Cerebellar nuclear complex (tissue), 1 donor: Measurements from ENCODE around the gene PPP2R5C.

Experiments
- DNase-seq, 2 experiments: peaks; one replicate each; lab custom pipeline; 2025; lab: John Stamatoyannopoulos, UW

Gene PPP2R5C

GRCh38 chr14:101755591-101756324 lies 5.8 kb upstream of the PPP2R5C start:
- DNase-seq: no peak

GRCh38 chr14:101757064-101757838 lies 4.3 kb upstream of the PPP2R5C start:
- DNase-seq: no peak

- no peak for DNase-seq
Observed at GRCh38 chr14:101757839-101758211, 3.7 kb upstream of the PPP2R5C start.

- DNase-seq: no peak
Observed at GRCh38 chr14:101758913-101759593, 2.5 kb upstream of the PPP2R5C start.

- peak; percentile 87 to 91 for DNase-seq
Observed at GRCh38 chr14:101760138-101761011, 1.1 kb upstream of the PPP2R5C start.

- no peak for DNase-seq
Observed at GRCh38 chr14:101761881-101762529, 496 bp downstream of the PPP2R5C start.

- no peak for DNase-seq
Observed at GRCh38 chr14:101762530-101763101, 1.1 kb downstream of the PPP2R5C start.

GRCh38 chr14:101763941-101764709 lies 2.6 kb downstream of the PPP2R5C start:
- no peak for DNase-seq

GRCh38 chr14:101767618-101768362 lies 6.3 kb downstream of the PPP2R5C start:
- no peak for DNase-seq

- DNase-seq: no peak
Observed at GRCh38 chr14:101770183-101770582, 8.7 kb downstream of the PPP2R5C start.

- DNase-seq: no peak
Observed at GRCh38 chr14:101772770-101773169, 11.3 kb downstream of the PPP2R5C start.

GRCh38 chr14:101773378-101773777 lies 11.9 kb downstream of the PPP2R5C start:
- DNase-seq: no peak

GRCh38 chr14:101774006-101774795 lies 12.7 kb downstream of the PPP2R5C start:
- DNase-seq: no peak

GRCh38 chr14:101774814-101775213 lies 13.3 kb downstream of the PPP2R5C start:
- DNase-seq: no peak

GRCh38 chr14:101775826-101776225 lies 14.3 kb downstream of the PPP2R5C start:
- no peak for DNase-seq

GRCh38 chr14:101776344-101776743 lies 14.8 kb downstream of the PPP2R5C start:
- no peak for DNase-seq

- DNase-seq: no peak
Observed at GRCh38 chr14:101780390-101780789, 18.9 kb downstream of the PPP2R5C start.

GRCh38 chr14:101780887-101781239 lies 19.4 kb downstream of the PPP2R5C start:
- DNase-seq: no peak
